ENCODE measurements around the gene DNASE2B. TPM values are rescaled to one million over a fixed set of nuclear protein-coding genes. Genes with fewer than 3 reads are reported as not detected.

DNASE2B gene
- polyA plus RNA-seq, 1 donor (not counting 4 experiments of a cell fraction or from before 2014, with no cell fraction given): not detected

GRCh38 chr1:84379917-84380180 lies 18.4 kb upstream of the DNASE2B start:
- H3K4me2 ChIP-seq (ENCODE audit: control insufficient read depth, extremely low read depth, insufficient read depth, low read depth, low read length): no peak overlapping the region

GRCh38 chr1:84382127-84382526 lies 16.2 kb upstream of the DNASE2B start:
- dilution Hi-C loops (cut with MboI; ENCODE audit: extremely low pct_ligation_motif_present, low sequenced_read_pairs): no loop called here
- no peak for TF ChIP-seq CTCF (optimal IDR thresholded peaks at IDR 0.05 in 1 of 3, IDR thresholded peaks at IDR 0.05 in 1 of 3, conservative IDR thresholded peaks at IDR 0.05 in 1 of 3; ENCODE audit: extremely low read depth in 1 of 3, insufficient read depth in 2 of 3, low read length in 3 of 3)
- no peak for TF ChIP-seq EZH2 (IDR thresholded peaks at IDR 0.05; ENCODE audit: low read length)
- Histone ChIP-seq H3K9ac (ENCODE audit: control insufficient read depth, extremely low read depth, insufficient read depth, low read length) (no peak overlapping the region), H3K9me1 (ENCODE audit: control insufficient read depth, extremely low read depth, insufficient read depth, low read length) (no peaks in the 10 kb centered on the region), H3K36me3 (ENCODE audit: control insufficient read depth in 2 of 2, extremely low read depth in 1 of 2, insufficient read depth in 2 of 2, low read length in 2 of 2) (no peaks in the 10 kb centered on the region), H2AFZ (ENCODE audit: control insufficient read depth, low read length) (peak overlapping the region; percentile 26), H3K27me3 (ENCODE audit: control insufficient read depth, extremely low read depth, insufficient read depth, low read length) (no peaks in the 10 kb centered on the region), H3K79me2 (ENCODE audit: control insufficient read depth, insufficient read depth, low read length) (no peaks in the 10 kb centered on the region), H3K27ac (ENCODE audit: control insufficient read depth, insufficient read depth, low read length) (no peak overlapping the region), H3K4me3 (ENCODE audit: control insufficient read depth in 2 of 3, extremely low read depth in 1 of 3, insufficient read depth in 2 of 3, low read depth in 1 of 3, low read length in 3 of 3) (no peak overlapping the region), H3K9me3 (ENCODE audit: control insufficient read depth, low read depth, low read length) (no peaks in the 10 kb centered on the region), H3K4me1 (ENCODE audit: control insufficient read depth, extremely low read depth, insufficient read depth, low read length) (peaks cover 27% of the 10 kb centered on the region), H4K20me1 (ENCODE audit: control insufficient read depth, extremely low read depth, insufficient read depth, low read length) (no peaks in the 10 kb centered on the region), H3K4me2 (ENCODE audit: control insufficient read depth, extremely low read depth, insufficient read depth, low read depth, low read length) (peak overlapping the region; percentile 16)
- DNase-seq (ENCODE audit: low read depth, low spot score): no peak
- FAIRE-seq: no peak

More at GRCh38 chr1:84379917-84380180, 18.4 kb upstream of the DNASE2B start:
- Histone ChIP-seq H3K4me3 (ENCODE audit: control insufficient read depth in 2 of 3, extremely low read depth in 1 of 3, insufficient read depth in 2 of 3, low read depth in 1 of 3, low read length in 3 of 3) (no peak overlapping the region), H3K4me1 (ENCODE audit: control insufficient read depth, extremely low read depth, insufficient read depth, low read length) (peaks cover 21% of the 10 kb centered on the region), H4K20me1 (ENCODE audit: control insufficient read depth, extremely low read depth, insufficient read depth, low read length) (no peaks in the 10 kb centered on the region), H2AFZ (ENCODE audit: control insufficient read depth, low read length) (no peak overlapping the region), H3K27me3 (ENCODE audit: control insufficient read depth, extremely low read depth, insufficient read depth, low read length) (no peaks in the 10 kb centered on the region), H3K9ac (ENCODE audit: control insufficient read depth, extremely low read depth, insufficient read depth, low read length) (no peak overlapping the region), H3K9me1 (ENCODE audit: control insufficient read depth, extremely low read depth, insufficient read depth, low read length) (no peaks in the 10 kb centered on the region), H3K27ac (ENCODE audit: control insufficient read depth, insufficient read depth, low read length) (no peak overlapping the region), H3K79me2 (ENCODE audit: control insufficient read depth, insufficient read depth, low read length) (no peaks in the 10 kb centered on the region), H3K9me3 (ENCODE audit: control insufficient read depth, low read depth, low read length) (no peaks in the 10 kb centered on the region), H3K36me3 (ENCODE audit: control insufficient read depth in 2 of 2, extremely low read depth in 1 of 2, insufficient read depth in 2 of 2, low read length in 2 of 2) (no peaks in the 10 kb centered on the region)
- no peak for TF ChIP-seq EZH2 (IDR thresholded peaks at IDR 0.05; ENCODE audit: low read length)
- no peak for TF ChIP-seq CTCF (optimal IDR thresholded peaks at IDR 0.05 in 1 of 3, IDR thresholded peaks at IDR 0.05 in 1 of 3, conservative IDR thresholded peaks at IDR 0.05 in 1 of 3; ENCODE audit: extremely low read depth in 1 of 3, insufficient read depth in 2 of 3, low read length in 3 of 3)
- dilution Hi-C loops (cut with MboI; ENCODE audit: extremely low pct_ligation_motif_present, low sequenced_read_pairs): no loop called here
- DNase-seq (ENCODE audit: low read depth, low spot score): no peak
- no peak for FAIRE-seq
